ENCODE results near the gene CRTC3.

DNA sequence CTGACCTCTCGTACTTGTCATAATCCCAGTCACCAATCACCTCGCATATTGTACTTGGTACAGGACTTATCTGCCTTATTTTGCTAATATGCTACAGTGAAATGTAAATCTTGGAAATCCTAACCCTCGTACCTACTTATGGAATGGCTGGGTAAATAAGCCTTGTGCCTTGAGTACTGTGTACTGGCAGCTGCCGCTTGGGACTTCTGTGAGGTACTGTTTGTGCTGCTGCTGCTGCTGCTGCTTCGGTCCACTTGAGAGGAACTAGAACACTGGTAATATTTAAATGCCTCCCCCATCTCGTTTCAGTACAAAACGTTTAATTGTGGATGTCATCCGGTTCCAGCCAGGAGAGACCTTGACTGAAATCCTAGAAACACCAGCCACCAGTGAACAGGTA, 42.5 kb upstream of the CRTC3 start:
- TF ChIP-seq HDGF (IDR thresholded peaks at IDR 0.05; ENCODE audit: borderline replicate concordance) (no peak), BHLHE40 (IDR thresholded peaks at IDR 0.05; ENCODE audit: borderline replicate concordance) (no peak), ELF4 (IDR thresholded peaks at IDR 0.05) (no peak), SUZ12 (IDR thresholded peaks at IDR 0.05) (no peak)
